IMR-90 (cell line): ENCODE measurements around the gene FAM111A. TPM values are rescaled to one million over a fixed set of nuclear protein-coding genes. Genes with fewer than 3 reads are reported as not detected.

Experiments
- ATAC-seq: fragments of 200-7000 bp; cut with Tn5 transposase; 2 replicates; pipeline ENCODE4 v1.9.1; 2020; ENCODE audit warnings: low read depth, mild to moderate bottlenecking, moderate library complexity
- BruUV-seq: library from RNA; stranded (reverse); fragments of 400-500 nt; replicated peaks from 2 replicates; lab custom pipeline; 2021; lab: Mats Ljungman, UMichigan
- CTCF ChIA-PET: fragments of 300-600 bp; formaldehyde crosslinking; extraction: SDS; loops from one replicate; lab custom pipeline; 2021; ENCODE audit warnings: antibody characterized with exemption; lab: Yijun Ruan, JAX
- POLR2A ChIA-PET: fragments of 300-600 bp; sonication (Branson Sonifier 250); formaldehyde crosslinking; loops from one replicate; lab custom pipeline; 2022; ENCODE audit warnings: antibody characterized with exemption; ENCODE audit not compliant: unreplicated experiment; lab: Charles Lee
- DNase-seq: peaks from one replicate; pipeline ENCODE4 v3.0.0; 2013
- H2AFZ ChIP-seq: replicated peaks from 2 replicates; pipeline ENCODE3; 2013; ENCODE audit warnings: low read length, mild to moderate bottlenecking; ENCODE audit not compliant: poor library complexity
- H2AK5ac ChIP-seq: 2 replicates; pipeline ENCODE4 v1.6.1; 2013; ENCODE audit warnings: low read depth, low read length, inconsistent platforms
- H2AK9ac ChIP-seq: replicated peaks from 2 replicates; pipeline ENCODE3; 2013; ENCODE audit warnings: mild to moderate bottlenecking, low read depth, low read length, moderate library complexity; ENCODE audit not compliant: poor library complexity
- H2BK120ac ChIP-seq: 2 replicates; pipeline ENCODE4 v1.6.1; 2013; ENCODE audit warnings: low read depth, low read length, inconsistent platforms
- H2BK15ac ChIP-seq: 3 replicates; pipeline ENCODE4 v1.6.1; 2013; ENCODE audit warnings: low read depth, low read length, inconsistent platforms
- H2BK20ac ChIP-seq: 2 replicates; pipeline ENCODE4 v1.6.1; 2013; ENCODE audit warnings: low read depth, mild to moderate bottlenecking, inconsistent platforms, low read length, moderate library complexity
- H2BK5ac ChIP-seq: 2 replicates; pipeline ENCODE4 v1.6.1; 2013; ENCODE audit warnings: mild to moderate bottlenecking, low read depth, low read length, inconsistent platforms; ENCODE audit not compliant: poor library complexity, severe bottlenecking
- H3K14ac ChIP-seq: replicated peaks from 2 replicates; pipeline ENCODE4 v1.6.1; 2013; ENCODE audit warnings: low read depth, low read length, inconsistent platforms
- H3K18ac ChIP-seq: 2 replicates; pipeline ENCODE4 v1.6.1; 2013; ENCODE audit warnings: low read depth, low read length, control low read depth
- H3K23ac ChIP-seq: 2 replicates; pipeline ENCODE4 v1.6.1; 2013; ENCODE audit warnings: low read depth, low read length, inconsistent platforms
- H3K27ac ChIP-seq: 2 replicates; pipeline ENCODE4 v1.5.1; 2013; ENCODE audit warnings: mild to moderate bottlenecking, control low read depth, low read length; ENCODE audit not compliant: insufficient read depth
- H3K27me3 ChIP-seq: 2 replicates; pipeline ENCODE4 v1.6.1; 2013; ENCODE audit warnings: low read length; ENCODE audit not compliant: control insufficient read depth, insufficient read depth
- H3K36me3 ChIP-seq: 2 replicates; pipeline ENCODE4 v1.6.1; 2013; ENCODE audit warnings: low read length, mixed read lengths; ENCODE audit not compliant: control insufficient read depth, insufficient read depth
- H3K4ac ChIP-seq: 2 replicates; pipeline ENCODE4 v1.6.1; 2013; ENCODE audit warnings: low read depth, low read length, inconsistent platforms
- H3K4me1 ChIP-seq: 2 replicates; pipeline ENCODE4 v1.6.1; 2013; ENCODE audit warnings: low read length, mixed read lengths; ENCODE audit not compliant: control insufficient read depth, insufficient read depth
- H3K4me2 ChIP-seq: 2 replicates; pipeline ENCODE4 v1.6.1; 2013; ENCODE audit warnings: low read depth, mild to moderate bottlenecking, control low read depth, low read length, moderate library complexity
- H3K4me3 ChIP-seq: 2 replicates; pipeline ENCODE4 v1.5.1; 2013; ENCODE audit warnings: low read depth, mild to moderate bottlenecking, control low read depth, low read length, moderate library complexity; ENCODE audit not compliant: insufficient read depth
- H3K56ac ChIP-seq: 2 replicates; pipeline ENCODE4 v1.6.1; 2013; ENCODE audit warnings: low read length, inconsistent platforms; ENCODE audit not compliant: insufficient read depth; ENCODE audit errors: extremely low read depth
- H3K79me1 ChIP-seq, 2 experiments: 2 replicates each; pipeline ENCODE4 v1.6.1; 2013; ENCODE audit warnings: low read length in 2 of 2, inconsistent platforms in 1 of 2, low read depth in 1 of 2
- H3K9ac ChIP-seq: 2 replicates; pipeline ENCODE4 v1.6.1; 2013; ENCODE audit warnings: low read depth, low read length, control low read depth
- H3K9me1 ChIP-seq: 2 replicates; pipeline ENCODE4 v1.6.1; 2013; ENCODE audit warnings: low read length, inconsistent platforms; ENCODE audit not compliant: insufficient read depth
- H3K9me3 ChIP-seq: 2 replicates; pipeline ENCODE4 v1.6.1; 2013; ENCODE audit warnings: low read length; ENCODE audit not compliant: control insufficient read depth, insufficient read depth
- H4K20me1 ChIP-seq: 2 replicates; pipeline ENCODE4 v1.6.1; 2013; ENCODE audit warnings: low read length, inconsistent platforms; ENCODE audit not compliant: insufficient read depth
- H4K5ac ChIP-seq: 2 replicates; pipeline ENCODE4 v1.6.1; 2013; ENCODE audit warnings: mild to moderate bottlenecking, low read depth, low read length, control low read depth
- H4K8ac ChIP-seq, 2 experiments: 2 replicates each; pipeline ENCODE4 v1.6.1; 2013; ENCODE audit warnings: low read depth in 2 of 2, low read length in 2 of 2, control low read depth in 1 of 2, inconsistent platforms in 1 of 2
- H4K91ac ChIP-seq: 2 replicates; pipeline ENCODE4 v1.6.1; 2013; ENCODE audit warnings: low read depth, low read length, inconsistent platforms; ENCODE audit not compliant: insufficient read depth
- BHLHE40 ChIP-seq: fragments of 150-350 bp; IDR thresholded peaks from 2 replicates; pipeline ENCODE4 v1.6.1; 2016; ENCODE audit warnings: mild to moderate bottlenecking, low read depth, low read length
- CEBPB ChIP-seq: IDR thresholded peaks from 2 replicates; pipeline ENCODE4 v1.6.1; 2012; ENCODE audit warnings: low read depth, low read length, improper control_type of control experiment
- CHD1 ChIP-seq: IDR thresholded peaks from 2 replicates; pipeline ENCODE4 v1.6.1; 2012; ENCODE audit warnings: low read depth, low read length, improper control_type of control experiment
- MXI1 ChIP-seq: IDR thresholded peaks from 2 replicates; pipeline ENCODE4 v1.6.1; 2012; ENCODE audit warnings: low read depth, mild to moderate bottlenecking, low read length, moderate library complexity, borderline replicate concordance
- NFE2L2 ChIP-seq: fragments of 150-350 bp; IDR thresholded peaks from 2 replicates; pipeline ENCODE4 v1.6.1; 2016; ENCODE audit warnings: low read depth, mild to moderate bottlenecking, low read length
- POLR2A ChIP-seq: IDR thresholded peaks from 2 replicates; pipeline ENCODE4 v1.6.1; 2012; ENCODE audit warnings: mild to moderate bottlenecking, low read depth, low read length
- RCOR1 ChIP-seq: IDR thresholded peaks from 2 replicates; pipeline ENCODE4 v1.6.1; 2012; ENCODE audit warnings: mild to moderate bottlenecking, low read length, improper control_type of control experiment; ENCODE audit not compliant: insufficient replicate concordance
- SMC3 ChIP-seq: fragments of 150-350 bp; IDR thresholded peaks from 2 replicates; pipeline ENCODE4 v1.6.1; 2016; ENCODE audit warnings: low read depth, mild to moderate bottlenecking, antibody characterized with exemption, low read length, moderate library complexity
- WGBS, 2 experiments: methylation state at CpG; one replicate each; pipeline versions ENCODE4 v1.1.5 to v1.1.7; 2013; ENCODE audit warnings: missing lambda C conversion rate in 2 of 2; ENCODE audit not compliant: insufficient read length in 1 of 2; ENCODE audit errors: extremely low coverage in 2 of 2; 5-methylcytosine and 5-hydroxymethylcytosine counted together
- dilution Hi-C: fragments of 300-500 bp; cut with HindIII; formaldehyde crosslinking; loops from one replicate; pipeline ENCODE4 v1.14.3; 2018; ENCODE audit warnings: low sequenced_read_pairs; ENCODE audit not compliant: unreplicated experiment
- in situ Hi-C: fragments of 300-500 bp; cut with MboI; formaldehyde crosslinking; loops from 3 replicates; pipeline ENCODE4 v1.14.3; 2019; ENCODE audit warnings: low sequenced_read_pairs, inconsistent platforms, mixed read lengths
- intact Hi-C: fragments of 100-400 bp; cut with micrococcal nuclease; formaldehyde crosslinking; loops from 2 replicates; pipeline ENCODE4 v1.10.0; 2022
- polyA plus RNA-seq, 3 experiments: library from polyadenylated mRNA; depleted of rRNA; stranded (reverse); fragments of >200 nt; gene quantifications; 2 replicates each; pipeline ENCODE4 v1.2.3, GENCODE V29; 2012; ENCODE audit warnings: low replicate concordance in 1 of 3
- total RNA-seq: library from RNA; depleted of rRNA; stranded (reverse); fragments of >200 nt; gene quantifications from 2 replicates; pipeline ENCODE4 v1.2.3, GENCODE V29; 2012
- TF ChIP-seq, protein P1 (sequence below): fragments of 150-350 bp; IDR thresholded peaks from 2 replicates; pipeline ENCODE4 v1.6.1; 2017; ENCODE audit warnings: mild to moderate bottlenecking, antibody characterized with exemption, low read length, low read depth
- TF ChIP-seq, protein P2 (sequence below): fragments of 150-350 bp; IDR thresholded peaks from 2 replicates; pipeline ENCODE4 v1.6.1; 2016; ENCODE audit warnings: low read depth, mild to moderate bottlenecking, low read length, moderate library complexity, borderline replicate concordance

FAM111A gene
- total and polyA plus RNA-seq, 2 of the 4 experiments (the other 2 are of a cell fraction) = 19.9 to 36.4 TPM

DNA sequence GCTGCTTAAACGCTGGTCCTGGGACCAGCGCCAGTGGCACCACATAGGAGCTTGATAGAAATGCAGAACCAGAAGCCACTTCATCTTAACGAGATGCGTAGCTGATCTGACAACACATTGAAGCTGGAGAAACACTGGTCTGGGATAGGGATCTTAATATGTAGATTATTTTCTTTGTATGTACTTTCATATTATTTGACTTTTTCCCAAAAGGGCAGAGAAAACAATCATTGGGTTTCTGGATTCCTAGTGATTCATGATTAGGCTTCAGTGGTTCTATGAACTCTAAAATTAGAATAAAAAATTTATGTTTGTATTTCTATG is 57.7 kb downstream of the FAM111A start:
- CTCF ChIA-PET = no interaction called here
- no TSS peak for BruUV-seq

More for the DNA sequence above, 57.7 kb downstream of the FAM111A start:
- ATAC-seq = no peak
- Histone ChIP-seq H3K14ac (no peak overlapping the region), H2BK15ac (no peak overlapping the region), H3K23ac (no peak overlapping the region), H3K9me3 (no peaks in the 10 kb centered on the region), H3K27me3 (no peaks in the 10 kb centered on the region), H3K79me1 (no peaks in the 10 kb centered on the region), H3K18ac (no peak overlapping the region), H3K9ac (no peak overlapping the region), H3K27ac (no peak overlapping the region), H2BK5ac (no peak overlapping the region), H4K8ac (no peak overlapping the region), H3K36me3 (peaks cover 38% of the 10 kb centered on the region), H3K4ac (no peak overlapping the region), H2AK5ac (no peak overlapping the region), H3K9me1 (peaks cover 18% of the 10 kb centered on the region; the same call in 1 of the 2 replicates), H4K20me1 (no peaks in the 10 kb centered on the region), H4K5ac (no peak overlapping the region), H3K4me2 (no peak overlapping the region), H2BK20ac (no peak overlapping the region), H2BK120ac (no peak overlapping the region), H3K4me1 (peaks cover 9% of the 10 kb centered on the region), H3K4me3 (no peak overlapping the region), H2AK9ac (no peak overlapping the region), H2AFZ (no peak overlapping the region), H3K56ac (no peak overlapping the region), H4K91ac (no peak overlapping the region)
- POLR2A ChIA-PET = no interaction called here
- intact Hi-C loops = no loop called here
- DNase-seq = no peak
- WGBS, 2 experiments = no CpG with 5 or more reads among the region's 4 CpGs
- in situ Hi-C loops = no loop called here
- TF ChIP-seq CHD1 (no peak), RCOR1 (no peak), NFE2L2 (no peak), CEBPB (no peak), SMC3 (no peak), MXI1 (no peak), BHLHE40 (no peak), POLR2A (no peak)
- TF ChIP-seq, protein P1, sequence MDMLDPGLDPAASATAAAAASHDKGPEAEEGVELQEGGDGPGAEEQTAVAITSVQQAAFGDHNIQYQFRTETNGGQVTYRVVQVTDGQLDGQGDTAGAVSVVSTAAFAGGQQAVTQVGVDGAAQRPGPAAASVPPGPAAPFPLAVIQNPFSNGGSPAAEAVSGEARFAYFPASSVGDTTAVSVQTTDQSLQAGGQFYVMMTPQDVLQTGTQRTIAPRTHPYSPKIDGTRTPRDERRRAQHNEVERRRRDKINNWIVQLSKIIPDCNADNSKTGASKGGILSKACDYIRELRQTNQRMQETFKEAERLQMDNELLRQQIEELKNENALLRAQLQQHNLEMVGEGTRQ = no peak
- TF ChIP-seq, protein P2, sequence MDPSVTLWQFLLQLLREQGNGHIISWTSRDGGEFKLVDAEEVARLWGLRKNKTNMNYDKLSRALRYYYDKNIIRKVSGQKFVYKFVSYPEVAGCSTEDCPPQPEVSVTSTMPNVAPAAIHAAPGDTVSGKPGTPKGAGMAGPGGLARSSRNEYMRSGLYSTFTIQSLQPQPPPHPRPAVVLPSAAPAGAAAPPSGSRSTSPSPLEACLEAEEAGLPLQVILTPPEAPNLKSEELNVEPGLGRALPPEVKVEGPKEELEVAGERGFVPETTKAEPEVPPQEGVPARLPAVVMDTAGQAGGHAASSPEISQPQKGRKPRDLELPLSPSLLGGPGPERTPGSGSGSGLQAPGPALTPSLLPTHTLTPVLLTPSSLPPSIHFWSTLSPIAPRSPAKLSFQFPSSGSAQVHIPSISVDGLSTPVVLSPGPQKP = no peak
- dilution Hi-C loops = no loop called here
